PFSK-1 (cell line): ENCODE data around the gene DCAF8L2.

ENCODE experiments used
- FOXP2 ChIP-seq: optimal IDR thresholded peaks from 2 replicates; pipeline ENCODE3; 2011; ENCODE audit warnings: borderline replicate concordance, control low read depth, inconsistent platforms; ENCODE audit not compliant: insufficient read depth; ENCODE audit errors: extremely low read length, extremely low read depth
- POLR2AphosphoS5 ChIP-seq: IDR thresholded peaks from 2 replicates; pipeline ENCODE4 v1.6.1; 2012; ENCODE audit warnings: low read depth, mild to moderate bottlenecking, control low read depth, low read length, moderate library complexity
- REST ChIP-seq, 2 experiments: IDR thresholded peaks; 2 replicates each; pipeline versions ENCODE4 v1.6.1 to v1.8.0; 2011 to 2012; ENCODE audit warnings: low read depth in 2 of 2, low read length in 2 of 2, control low read depth in 1 of 2, inconsistent platforms in 1 of 2, mild to moderate bottlenecking in 1 of 2, moderate library complexity in 1 of 2; ENCODE audit not compliant: insufficient read depth in 1 of 2
- SIN3A ChIP-seq: IDR thresholded peaks from 2 replicates; pipeline ENCODE4 v1.6.1; 2012; ENCODE audit warnings: mild to moderate bottlenecking, low read length, moderate library complexity, borderline replicate concordance; ENCODE audit not compliant: insufficient read depth
- TAF1 ChIP-seq: IDR thresholded peaks from 2 replicates; pipeline ENCODE4 v1.6.1; 2012; ENCODE audit warnings: low read length, control low read depth, borderline replicate concordance; ENCODE audit not compliant: insufficient read depth

The DCAF8L2 gene

GRCh38 chrX:27622883-27623282 lies 32.7 kb downstream of the DCAF8L2 start:
- TF ChIP-seq TAF1, result no peak
- TF ChIP-seq FOXP2, result no peak

GRCh38 chrX:27626066-27626465 lies 35.9 kb downstream of the DCAF8L2 start:
- TF ChIP-seq SIN3A, result no peak
- no peak for TF ChIP-seq TAF1
- no peak for TF ChIP-seq POLR2AphosphoS5
- TF ChIP-seq FOXP2, result no peak
- TF ChIP-seq REST (IDR thresholded peaks at IDR 0.05; ENCODE audit: insufficient read depth in 1 of 2, low read depth in 2 of 2, low read length in 2 of 2), result no peak

DNA sequence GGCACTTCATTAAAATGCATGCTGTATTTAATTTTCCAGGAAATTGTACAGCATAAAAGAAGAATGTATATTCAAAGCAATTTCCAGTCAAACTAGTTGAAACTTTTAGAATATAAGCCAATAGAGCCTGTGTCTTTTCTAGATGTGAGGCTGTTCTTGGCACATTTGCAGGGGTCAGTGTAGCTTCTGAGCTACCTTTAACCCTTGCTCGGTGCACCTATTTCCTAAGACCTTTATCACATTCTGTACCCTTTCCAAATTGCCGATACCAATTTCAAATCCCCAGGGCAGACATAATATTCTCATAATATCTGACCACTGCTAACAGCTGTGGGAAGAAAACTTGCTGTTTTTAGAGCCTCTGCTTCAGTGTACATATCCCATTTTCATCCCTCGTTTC lies 43.2 kb downstream of the DCAF8L2 start:
- TF ChIP-seq FOXP2 (no peak), TAF1 (no peak), SIN3A (no peak), REST (IDR thresholded peaks at IDR 0.05; ENCODE audit: insufficient read depth in 1 of 2, low read depth in 2 of 2, low read length in 2 of 2) (no peak), POLR2AphosphoS5 (no peak)

DNA sequence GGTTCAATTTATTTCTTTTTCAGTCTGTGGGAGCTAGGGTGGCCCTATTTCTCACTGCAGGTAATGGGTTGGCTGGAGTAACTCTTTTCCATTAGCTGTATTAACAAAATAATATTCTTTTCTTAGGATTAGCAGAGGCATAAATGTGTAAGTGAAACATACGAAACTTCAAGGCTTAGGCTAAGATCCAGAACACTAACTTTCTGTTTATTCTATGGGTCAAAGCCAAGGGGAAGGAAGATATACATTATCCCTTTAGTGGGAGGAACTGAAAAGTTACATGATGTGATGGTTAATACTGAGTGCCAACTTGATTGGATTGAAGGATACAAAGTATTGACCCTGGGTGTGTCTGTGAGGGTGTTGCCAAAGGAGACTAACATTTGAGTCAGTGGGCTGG lies 66.4 kb downstream of the DCAF8L2 start:
- no peak for TF ChIP-seq TAF1
- no peak for TF ChIP-seq SIN3A
- TF ChIP-seq FOXP2, result no peak
- no peak for TF ChIP-seq REST (IDR thresholded peaks at IDR 0.05; ENCODE audit: insufficient read depth in 1 of 2, low read depth in 2 of 2, low read length in 2 of 2)
- no peak for TF ChIP-seq POLR2AphosphoS5

- TF ChIP-seq FOXP2, result no peak
- TF ChIP-seq SIN3A, result no peak
These were observed 70.7 kb downstream of the DCAF8L2 start for GRCh38 chrX:27660878-27661277.

DNA sequence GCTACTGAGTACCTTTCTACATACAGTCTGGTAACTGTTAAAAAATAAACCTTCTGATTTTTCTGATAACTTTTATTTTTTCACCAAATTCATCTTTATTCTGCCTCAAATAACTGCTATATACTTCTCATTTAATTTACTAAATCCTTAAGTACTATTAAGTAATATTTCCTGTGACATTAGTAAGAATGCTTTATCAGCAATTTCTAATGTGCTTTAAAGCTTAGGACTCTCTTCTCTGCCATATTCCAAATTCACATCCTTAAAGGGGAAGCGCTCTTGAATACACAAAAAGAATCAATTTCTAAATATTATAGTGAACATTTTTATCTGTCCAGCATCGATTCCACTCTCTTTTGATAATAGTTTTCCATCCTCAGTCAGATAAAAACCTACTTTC lies 81.1 kb downstream of the DCAF8L2 start:
- TF ChIP-seq FOXP2 (no peak), REST (IDR thresholded peaks at IDR 0.05; ENCODE audit: insufficient read depth in 1 of 2, low read depth in 2 of 2, low read length in 2 of 2) (no peak), SIN3A (no peak)
